Right atrium auricular region (tissue), 2 donors: ENCODE results near the gene NEUROD6. TPM values are rescaled to one million over a fixed set of nuclear protein-coding genes. Genes with fewer than 3 reads are reported as not detected.

Experiments used
- DNase-seq: peaks from one replicate; pipeline ENCODE4 v3.0.0-alpha.2; 2019; ENCODE audit warnings: low spot score
- H3K27ac ChIP-seq, 2 donors: fragments of 200-600 bp; sonication (generic); 1 replicate in 1 of 2; 2 replicates in 1 of 2; pipeline ENCODE4 v1.5.1; 2016 to 2019
- H3K27me3 ChIP-seq, 2 donors: fragments of 200-600 bp; sonication (generic); one replicate each; pipeline versions ENCODE4 v1.5.1 to v1.6.0; 2017 to 2019
- H3K36me3 ChIP-seq: fragments of 200-600 bp; sonication (generic); one replicate; pipeline ENCODE4 v1.5.1; 2016
- H3K4me1 ChIP-seq, 2 donors: fragments of 200-600 bp; sonication (generic); one replicate each; pipeline versions ENCODE4 v1.5.1 to v1.6.0; 2017 to 2019
- H3K4me3 ChIP-seq, 2 donors: fragments of 200-600 bp; sonication (generic); 1 replicate in 1 of 2; 2 replicates in 1 of 2; pipeline ENCODE4 v1.5.1; 2017 to 2019; ENCODE audit warnings: mild to moderate bottlenecking in 1 of 2, moderate library complexity in 1 of 2
- H3K9me3 ChIP-seq, 2 donors: fragments of 200-600 bp; sonication (generic); one replicate each; pipeline ENCODE4 v1.5.1; 2019
- CTCF ChIP-seq, 2 donors: fragments of 200-600 bp; sonication (generic); IDR thresholded peaks; one replicate each; pipeline ENCODE4 v1.5.1; 2019; ENCODE audit warnings: antibody characterized with exemption in 2 of 2
- total RNA-seq, 2 donors: library from RNA; depleted of rRNA; stranded (reverse); fragments of >200 nt; gene quantifications; one replicate each; pipeline ENCODE4 v1.1.0, GENCODE V29; 2016

NEUROD6 gene
- not detected for total RNA-seq

DNA sequence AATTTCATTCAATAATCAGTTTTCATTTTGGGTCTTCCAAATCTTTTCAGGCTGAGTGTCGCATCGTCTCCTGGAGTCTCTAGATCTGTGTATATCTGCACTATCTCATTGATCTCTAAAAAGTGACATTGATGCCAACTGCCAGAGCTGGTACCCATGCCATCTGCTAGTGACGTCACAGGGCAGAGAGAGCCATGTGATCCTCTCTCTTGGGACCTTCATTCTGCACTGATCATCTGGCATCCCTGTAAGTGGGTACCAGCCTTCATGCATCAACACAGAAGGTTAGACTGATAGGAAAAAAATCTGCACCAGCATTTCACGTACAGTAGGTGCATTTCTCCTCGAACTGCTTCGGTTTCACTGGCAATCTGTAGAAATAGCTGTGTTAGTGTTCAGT is at the start of gene NEUROD6:
TSS of gene NEUROD6 (minus strand) at position 124 of the 400 bp plus-strand sequence. CDS start 1,458 bp downstream, outside the sequence.
- Histone ChIP-seq H3K27me3 (peaks cover 0 to 8% of the 10 kb centered on the region in 2 donors), H3K4me1 (peaks cover 0 to 12% of the 10 kb centered on the region in 2 donors), H3K36me3 (no peaks in the 10 kb centered on the region), H3K4me3 (no peak within 1 kb of the TSS), H3K27ac (no peak within 1 kb of the TSS), H3K9me3 (no peaks in the 10 kb centered on the region)
- no peak for DNase-seq
- no peak for TF ChIP-seq CTCF (IDR thresholded peaks at IDR 0.05)

DNA sequence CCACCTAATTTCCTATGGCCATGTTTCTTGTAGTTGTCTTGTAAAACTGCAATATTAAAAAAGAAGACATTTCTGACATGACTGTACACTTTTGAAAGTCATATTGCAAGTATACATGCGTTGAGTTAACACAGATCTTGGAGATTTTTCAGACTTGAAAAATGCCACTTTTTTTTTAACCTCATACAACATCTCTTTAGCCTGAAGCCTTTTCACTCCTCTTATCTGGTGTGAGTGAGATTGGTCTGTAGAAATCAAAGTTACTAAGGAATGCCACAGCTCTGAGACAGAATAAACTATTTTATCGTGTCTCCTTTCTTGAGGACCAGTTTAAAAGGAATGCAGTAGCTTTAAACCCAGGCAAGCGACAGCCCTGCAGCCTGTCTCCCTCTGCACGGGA is 43.9 kb upstream of the NEUROD6 start:
- DNase-seq = no peak
- Histone ChIP-seq H3K27me3 (no peaks in the 10 kb centered on the region), H3K9me3 (no peaks in the 10 kb centered on the region), H3K4me3 (no peak overlapping the region), H3K27ac (no peak overlapping the region), H3K4me1 (no peaks in the 10 kb centered on the region), H3K36me3 (no peaks in the 10 kb centered on the region)
- no peak for TF ChIP-seq CTCF (IDR thresholded peaks at IDR 0.05)

DNA sequence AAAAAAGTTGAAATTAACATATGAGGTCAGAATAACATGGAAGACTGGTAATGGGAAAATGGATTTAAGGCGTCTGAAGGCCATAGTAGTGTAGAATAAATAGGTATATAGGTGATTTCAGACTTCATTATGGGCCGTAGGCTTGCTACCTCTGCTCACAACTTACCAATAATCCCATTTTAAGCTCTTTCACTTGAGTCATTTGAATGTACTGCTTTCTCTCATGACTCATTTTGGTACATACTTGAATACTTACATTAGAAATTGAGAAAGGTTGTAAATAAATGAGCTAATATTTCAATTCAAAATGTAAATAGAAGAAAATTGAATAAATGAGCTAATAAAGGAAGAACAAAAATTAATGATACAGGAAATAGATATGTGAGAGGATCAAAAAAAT is 42.2 kb upstream of the NEUROD6 start:
- Histone ChIP-seq H3K27me3 (no peaks in the 10 kb centered on the region), H3K27ac (no peak overlapping the region), H3K9me3 (no peaks in the 10 kb centered on the region), H3K36me3 (no peaks in the 10 kb centered on the region), H3K4me3 (no peak overlapping the region), H3K4me1 (no peaks in the 10 kb centered on the region)
- DNase-seq = no peak
- TF ChIP-seq CTCF (IDR thresholded peaks at IDR 0.05) = no peak

GRCh38 chr7:31373337-31374289 is 33.1 kb upstream of the NEUROD6 start:
- no peak for DNase-seq

DNA sequence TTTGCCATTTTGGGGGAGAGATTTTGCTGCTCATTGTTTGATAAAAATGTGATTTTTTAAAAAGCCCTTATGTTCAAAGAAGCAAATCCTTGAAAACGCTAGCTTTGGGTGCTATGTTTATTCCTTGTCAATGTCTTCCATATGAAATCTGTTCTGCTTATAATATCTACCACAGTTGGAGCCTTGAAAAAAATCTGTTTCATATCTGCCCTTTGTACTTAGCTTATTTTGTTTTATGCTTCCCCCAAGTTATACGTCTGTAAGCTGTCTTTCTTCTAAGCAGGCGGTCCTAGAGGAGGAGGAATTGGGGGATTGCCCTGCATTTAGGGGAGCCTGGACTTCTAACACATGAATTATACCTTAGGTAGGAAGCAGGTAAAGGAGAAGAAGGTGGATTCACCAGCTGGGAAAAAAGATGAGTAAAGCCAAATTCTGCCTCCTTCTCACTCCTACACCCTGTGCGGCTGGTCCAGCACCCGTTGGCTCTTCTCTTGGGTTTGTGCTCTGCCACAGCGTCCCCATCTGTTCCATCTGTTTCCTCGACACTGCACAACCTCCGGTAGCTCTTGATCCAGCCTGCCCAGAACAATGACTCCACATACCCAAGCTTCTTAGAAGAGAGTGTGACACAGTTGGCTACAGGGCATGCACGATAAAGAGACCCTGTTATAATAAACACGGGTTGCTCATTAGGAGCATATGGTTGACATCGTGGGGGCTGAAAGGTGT is 31.9 kb upstream of the NEUROD6 start:
- no peaks in the 10 kb centered on the region for H3K4me1 ChIP-seq
- DNase-seq = no peak
- H3K9me3 ChIP-seq = no peaks in the 10 kb centered on the region
- TF ChIP-seq CTCF (IDR thresholded peaks at IDR 0.05) = no peak
- no peak overlapping the region for H3K27ac ChIP-seq
- H3K36me3 ChIP-seq = no peaks in the 10 kb centered on the region
- H3K4me3 ChIP-seq = no peak overlapping the region
- H3K27me3 ChIP-seq = no peaks in the 10 kb centered on the region

More at GRCh38 chr7:31373337-31374289, 33.1 kb upstream of the NEUROD6 start:
- Histone ChIP-seq H3K9me3 (no peaks in the 10 kb centered on the region), H3K4me3 (no peak overlapping the region), H3K36me3 (no peaks in the 10 kb centered on the region), H3K27me3 (no peaks in the 10 kb centered on the region), H3K27ac (no peak overlapping the region), H3K4me1 (no peaks in the 10 kb centered on the region)
- peak in 1 of 2 donors; percentile 55 for TF ChIP-seq CTCF (IDR thresholded peaks at IDR 0.05)
